Keratinocyte (primary cell): Measurements from ENCODE around the gene TJP3.

ENCODE experiments used
- EZH2 ChIP-seq: IDR thresholded peaks from one replicate; pipeline ENCODE4 v1.6.1; 2012; ENCODE audit warnings: inconsistent platforms, mild to moderate bottlenecking, low read length, moderate library complexity
- TF ChIP-seq, protein P1 (sequence below), 3 experiments: IDR thresholded peaks in 1 of 3; conservative IDR thresholded peaks in 1 of 3; optimal IDR thresholded peaks in 1 of 3; 2 replicates in 2 of 3; 3 replicates in 1 of 3; pipeline versions ENCODE3 to v1.5.1; 2011; ENCODE audit warnings: low read length in 3 of 3, mild to moderate bottlenecking in 3 of 3, moderate library complexity in 2 of 3, control low read depth in 1 of 3, inconsistent platforms in 1 of 3; ENCODE audit not compliant: insufficient read depth in 2 of 3; ENCODE audit errors: extremely low read depth in 1 of 3

- TF ChIP-seq, protein P1, sequence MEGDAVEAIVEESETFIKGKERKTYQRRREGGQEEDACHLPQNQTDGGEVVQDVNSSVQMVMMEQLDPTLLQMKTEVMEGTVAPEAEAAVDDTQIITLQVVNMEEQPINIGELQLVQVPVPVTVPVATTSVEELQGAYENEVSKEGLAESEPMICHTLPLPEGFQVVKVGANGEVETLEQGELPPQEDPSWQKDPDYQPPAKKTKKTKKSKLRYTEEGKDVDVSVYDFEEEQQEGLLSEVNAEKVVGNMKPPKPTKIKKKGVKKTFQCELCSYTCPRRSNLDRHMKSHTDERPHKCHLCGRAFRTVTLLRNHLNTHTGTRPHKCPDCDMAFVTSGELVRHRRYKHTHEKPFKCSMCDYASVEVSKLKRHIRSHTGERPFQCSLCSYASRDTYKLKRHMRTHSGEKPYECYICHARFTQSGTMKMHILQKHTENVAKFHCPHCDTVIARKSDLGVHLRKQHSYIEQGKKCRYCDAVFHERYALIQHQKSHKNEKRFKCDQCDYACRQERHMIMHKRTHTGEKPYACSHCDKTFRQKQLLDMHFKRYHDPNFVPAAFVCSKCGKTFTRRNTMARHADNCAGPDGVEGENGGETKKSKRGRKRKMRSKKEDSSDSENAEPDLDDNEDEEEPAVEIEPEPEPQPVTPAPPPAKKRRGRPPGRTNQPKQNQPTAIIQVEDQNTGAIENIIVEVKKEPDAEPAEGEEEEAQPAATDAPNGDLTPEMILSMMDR (optimal IDR thresholded peaks at IDR 0.05 in 1 of 3, IDR thresholded peaks at IDR 0.05 in 1 of 3, conservative IDR thresholded peaks at IDR 0.05 in 1 of 3; ENCODE audit: extremely low read depth in 1 of 3, insufficient read depth in 2 of 3, low read length in 3 of 3): no peak
- TF ChIP-seq EZH2: no peak
These were observed 32.2 kb downstream of the TJP3 start for GRCh38 chr19:3740431-3740830.
